Stimulated activated CD4-positive, alpha-beta T cell treated with anti-CD3 and anti-CD28 coated beads, Interleukin-15, amount 100 ng/mL, for 48 hours (primary cell): ENCODE data around the gene MRO.
"Not testable (repeated sequence)": the region's sequence is repeated elsewhere in the genome, so short reads cannot be mapped to it uniquely, and the experiment has no call there.

Source experiments
- DNase-seq, 2 donors: peaks; one replicate each; pipeline ENCODE4 v3.0.0-alpha.2; 2020; ENCODE audit warnings: low read depth in 2 of 2

MRO gene

DNA sequence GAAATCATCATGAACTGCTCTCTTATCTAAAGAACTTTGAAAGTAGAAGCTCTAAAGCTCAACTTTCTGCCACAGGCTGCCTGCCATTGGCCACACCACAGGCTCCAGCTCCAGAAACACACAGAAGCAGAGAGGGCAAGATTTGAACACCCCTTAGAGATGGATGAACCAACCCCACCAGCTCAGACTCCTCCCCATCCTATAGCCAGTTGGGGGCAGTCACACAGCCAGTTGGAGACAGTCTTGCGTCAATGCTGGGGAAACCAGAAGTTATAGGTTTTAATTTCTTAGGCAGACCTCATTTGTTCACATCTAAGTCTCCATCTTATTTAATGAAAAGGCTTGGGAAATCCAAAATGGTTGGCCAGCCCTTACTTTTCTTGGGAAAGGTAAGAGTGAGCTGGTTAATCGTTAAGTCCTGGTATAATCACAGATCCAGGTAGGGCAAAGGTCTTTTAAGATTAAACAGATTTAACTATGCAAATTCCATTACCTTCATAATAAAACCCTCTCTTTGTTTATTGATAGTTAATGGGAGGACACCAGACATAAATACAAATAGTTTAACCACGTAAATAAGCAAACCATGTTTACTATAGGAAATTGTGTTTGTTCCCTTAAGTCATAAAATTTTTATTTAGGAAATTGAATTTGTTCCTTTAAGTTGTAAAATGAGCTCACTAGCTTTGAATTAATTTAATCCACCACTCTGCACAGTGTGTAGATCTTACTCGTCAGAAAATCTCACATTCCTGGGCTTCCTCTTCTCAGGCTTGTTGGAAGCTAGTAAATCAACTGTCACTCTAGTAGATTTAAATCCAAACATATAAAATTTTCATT lies 28.0 kb downstream of the MRO start:
- no peak for DNase-seq

DNA sequence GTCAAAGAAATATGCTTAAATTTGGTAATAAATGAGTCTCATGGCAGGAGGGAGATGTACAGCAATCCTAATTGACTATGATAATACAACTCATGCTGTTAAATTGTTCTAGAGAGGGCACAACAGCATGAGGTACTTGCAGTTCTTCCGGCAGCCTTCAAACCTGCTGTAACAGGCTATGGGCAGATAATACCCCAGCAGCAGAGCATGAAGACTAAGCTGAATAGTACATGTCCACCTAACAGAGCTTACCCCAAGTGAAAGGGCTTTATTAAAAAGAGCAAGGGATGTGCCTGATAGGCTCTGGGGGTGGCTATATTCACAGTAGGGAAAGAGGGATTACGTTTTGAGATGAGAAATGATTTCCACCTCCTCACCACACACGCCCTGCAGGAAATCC lies 28.9 kb downstream of the MRO start:
- no peak for DNase-seq

DNA sequence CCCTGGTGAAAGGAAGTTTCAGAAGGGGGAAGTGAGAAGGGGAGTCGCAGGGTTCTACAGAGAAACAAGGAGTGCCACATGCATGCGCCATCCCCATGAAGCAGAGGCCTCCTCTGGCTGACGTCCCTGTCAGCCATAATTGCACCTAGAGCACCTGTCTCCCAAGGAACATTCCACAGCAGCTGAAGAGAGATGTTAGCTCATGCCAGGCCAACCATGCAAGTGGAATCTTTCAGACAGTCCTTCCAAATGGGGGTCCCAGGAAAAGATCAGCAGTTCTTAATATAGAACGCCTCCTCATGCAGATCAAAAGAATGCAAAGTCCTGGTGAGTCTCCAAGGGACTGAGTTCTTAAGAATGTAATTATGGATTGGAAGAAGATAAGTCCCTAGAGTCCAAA lies 29.6 kb downstream of the MRO start:
- DNase-seq = no peak

DNA sequence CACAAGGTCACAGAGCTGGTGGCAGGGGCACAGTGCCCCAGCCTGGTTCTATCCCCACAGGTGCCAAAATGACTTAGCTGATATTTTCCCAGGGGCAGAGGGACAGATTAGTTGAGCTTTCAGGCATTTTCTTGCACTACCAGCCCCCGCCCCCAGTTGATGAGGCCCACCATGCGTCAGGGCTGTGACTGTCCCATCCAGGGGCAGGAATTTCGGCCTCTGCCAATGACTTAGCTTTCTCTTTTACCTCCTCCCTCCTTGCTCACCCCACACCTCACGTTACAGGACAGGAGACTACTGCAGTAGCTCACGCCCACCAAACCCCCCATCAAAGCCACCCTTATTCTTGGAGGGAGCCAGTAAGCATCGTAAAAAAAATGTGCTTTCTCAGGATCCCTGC lies 31.5 kb downstream of the MRO start:
- DNase-seq = no peak

DNA sequence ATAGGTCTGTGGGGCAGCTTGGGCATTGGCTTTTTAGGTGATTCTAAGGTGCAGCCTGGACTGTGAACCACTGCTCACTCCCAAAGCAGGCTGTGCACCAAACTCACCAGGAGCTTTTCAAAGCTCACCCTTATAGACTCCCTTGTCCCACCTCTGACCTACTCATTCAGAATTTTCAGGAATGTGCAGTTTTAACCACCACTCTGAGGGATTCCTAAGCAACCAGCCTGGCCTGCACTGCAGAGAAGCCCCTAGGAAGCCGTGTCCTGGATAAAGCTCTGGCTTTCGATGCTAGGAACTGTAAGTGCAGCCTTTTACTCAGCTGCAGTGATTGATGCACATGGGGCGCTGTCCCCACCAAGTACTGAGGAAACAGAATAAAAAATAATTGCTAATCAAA lies 33.0 kb downstream of the MRO start:
- no peak for DNase-seq

DNA sequence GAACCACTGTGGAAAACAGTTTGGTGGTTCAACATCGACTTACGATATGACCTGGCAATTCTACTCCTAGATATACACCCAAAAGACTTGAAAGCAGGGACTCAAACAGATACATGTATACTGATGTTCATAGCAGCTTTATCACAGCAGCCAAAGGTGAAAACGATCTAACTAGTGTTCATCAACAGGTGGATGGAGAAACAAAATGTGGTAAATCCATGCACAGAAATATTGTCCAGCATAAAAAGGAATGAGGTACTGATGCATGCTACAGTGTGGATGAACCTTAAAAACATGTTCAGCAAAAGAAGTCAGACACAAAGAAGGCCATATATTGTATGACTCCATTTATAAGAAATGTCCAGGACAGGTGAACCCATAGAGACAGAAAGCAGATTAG lies 36.3 kb downstream of the MRO start:
- no peak for DNase-seq

DNA sequence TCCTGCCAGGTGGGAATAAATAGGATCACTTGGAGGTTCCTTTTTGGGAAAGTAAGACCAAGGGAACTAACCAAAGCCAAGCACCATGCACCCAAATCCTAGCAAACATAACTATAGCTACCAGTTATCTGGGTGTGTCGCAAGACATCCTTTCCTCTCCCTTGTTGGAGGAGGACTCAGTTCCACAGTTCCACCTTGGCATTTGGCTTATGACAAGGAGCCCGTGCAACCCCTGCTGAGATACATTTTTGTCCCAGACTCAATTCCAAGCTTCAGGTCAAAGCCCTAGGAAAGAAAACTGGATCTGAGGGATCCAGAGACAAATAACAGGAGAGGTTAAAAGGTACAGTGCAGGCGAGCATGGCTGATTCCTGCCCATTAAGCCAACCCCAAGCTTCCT lies 40.8 kb downstream of the MRO start:
- DNase-seq = not testable (repeated sequence)

DNA sequence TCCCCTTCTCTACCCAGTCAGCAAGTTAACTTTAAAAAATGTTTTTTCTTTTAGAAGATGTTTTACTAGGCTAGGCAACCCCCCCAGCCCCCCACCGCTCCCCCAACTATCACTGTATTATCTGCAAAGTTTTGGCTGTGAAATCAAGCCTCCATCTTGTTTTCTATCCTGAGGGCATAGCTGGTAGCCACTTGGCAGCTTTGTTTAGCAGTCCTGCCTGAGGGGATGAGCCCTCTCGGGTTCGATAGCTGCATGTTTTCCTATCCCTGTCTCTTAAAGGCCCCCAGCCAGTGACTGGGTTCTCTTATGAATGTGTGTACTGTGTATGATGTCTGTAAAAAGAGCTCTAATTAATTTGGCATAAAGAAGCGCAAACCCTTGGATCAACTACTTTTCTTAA lies 43.4 kb downstream of the MRO start:
- no peak for DNase-seq

DNA sequence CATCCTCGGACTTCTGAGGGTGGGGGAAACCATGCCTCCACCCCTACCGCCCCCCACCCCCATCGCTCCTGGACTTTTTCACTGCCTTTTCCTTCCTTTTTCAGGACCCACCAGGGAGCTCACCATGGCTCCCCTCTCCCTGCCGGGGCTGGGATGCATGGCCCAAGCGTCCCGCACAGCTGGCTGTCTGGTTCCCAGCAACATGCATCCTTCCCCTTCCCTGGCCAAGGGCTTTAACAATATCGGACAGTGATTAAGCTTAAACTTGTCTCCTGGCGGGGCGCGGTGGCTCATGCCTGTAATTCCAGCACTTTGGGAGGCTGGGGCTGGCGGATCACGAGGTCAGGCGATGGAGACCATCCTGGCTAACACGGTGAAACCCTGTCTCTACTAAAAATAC lies 44.1 kb downstream of the MRO start:
- no peak for DNase-seq

DNA sequence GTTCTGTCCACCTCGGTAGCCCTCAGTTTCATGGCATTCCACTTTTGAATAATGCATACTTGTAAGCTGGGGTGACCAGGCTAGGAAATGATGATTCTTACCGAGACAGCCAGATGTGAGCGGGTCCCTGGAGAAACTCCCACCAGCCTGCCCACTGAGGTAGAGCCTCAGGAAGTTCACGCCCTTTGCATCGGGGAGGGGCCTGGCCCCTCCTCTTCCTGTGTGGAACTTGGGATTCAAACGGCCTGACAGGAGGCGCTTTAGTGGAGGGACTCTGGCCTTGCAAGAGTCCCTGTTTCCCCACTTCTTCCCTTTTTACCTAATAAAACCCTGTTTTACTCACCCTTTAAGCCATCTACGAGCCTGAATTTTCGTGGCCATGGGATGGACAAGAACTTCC lies 44.6 kb downstream of the MRO start:
- no peak for DNase-seq

DNA sequence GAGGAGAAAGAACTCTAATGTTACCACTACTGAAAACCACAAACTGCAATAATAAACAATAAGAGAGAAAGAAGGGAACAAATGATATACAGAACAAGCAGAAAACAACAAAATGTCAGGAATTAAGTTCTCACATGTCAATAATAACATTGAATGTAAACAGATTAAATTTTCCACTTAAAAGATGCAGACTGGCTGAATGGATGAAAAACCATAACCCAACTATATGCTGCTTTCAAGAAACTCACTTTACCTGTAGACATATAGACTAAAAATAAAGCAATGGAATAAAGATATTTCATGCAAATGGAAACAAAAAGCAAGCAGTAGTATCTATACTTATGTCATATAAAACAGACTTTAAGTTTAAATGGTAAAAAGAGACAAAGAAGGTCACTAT lies 50.4 kb downstream of the MRO start:
- DNase-seq = no peak

DNA sequence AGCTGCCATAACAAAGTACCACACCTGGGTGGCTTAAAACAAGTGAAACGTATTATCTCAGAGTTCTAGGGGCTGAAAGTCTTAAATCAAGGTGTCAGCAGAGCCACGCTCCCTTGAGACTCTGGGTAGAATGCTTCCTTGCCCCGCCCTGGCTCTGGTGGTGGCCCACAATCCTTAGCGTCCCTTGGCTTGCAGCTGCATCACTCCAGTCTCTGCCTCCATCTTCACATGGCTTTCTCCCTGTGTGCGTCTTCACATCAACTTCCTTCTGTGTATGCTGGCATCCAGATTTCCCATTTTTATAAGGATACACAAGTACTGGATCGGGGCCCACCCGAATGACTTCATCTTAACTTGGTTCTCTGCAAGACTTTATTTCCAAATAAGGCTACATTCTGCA lies 62.5 kb downstream of the MRO start:
- DNase-seq = no peak

DNA sequence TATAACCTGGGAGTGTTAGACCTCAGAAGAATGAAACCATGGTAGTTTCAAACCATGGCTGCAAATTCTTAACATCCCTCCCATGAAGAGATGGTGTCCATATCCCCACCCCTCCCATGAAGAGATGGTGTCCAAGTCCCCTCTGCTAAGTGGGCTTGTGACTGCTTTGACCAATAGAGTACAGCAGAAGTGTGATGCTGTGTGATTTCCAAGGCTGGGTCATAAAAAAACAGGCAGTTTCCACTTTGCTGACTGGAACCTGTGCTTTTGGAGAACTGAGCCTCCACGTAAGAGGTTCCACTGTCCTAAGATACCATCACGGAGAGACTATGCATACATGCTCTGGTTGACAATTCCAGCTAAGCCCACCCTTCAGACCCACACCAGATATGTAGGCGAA lies 65.5 kb downstream of the MRO start:
- no peak for DNase-seq

DNA sequence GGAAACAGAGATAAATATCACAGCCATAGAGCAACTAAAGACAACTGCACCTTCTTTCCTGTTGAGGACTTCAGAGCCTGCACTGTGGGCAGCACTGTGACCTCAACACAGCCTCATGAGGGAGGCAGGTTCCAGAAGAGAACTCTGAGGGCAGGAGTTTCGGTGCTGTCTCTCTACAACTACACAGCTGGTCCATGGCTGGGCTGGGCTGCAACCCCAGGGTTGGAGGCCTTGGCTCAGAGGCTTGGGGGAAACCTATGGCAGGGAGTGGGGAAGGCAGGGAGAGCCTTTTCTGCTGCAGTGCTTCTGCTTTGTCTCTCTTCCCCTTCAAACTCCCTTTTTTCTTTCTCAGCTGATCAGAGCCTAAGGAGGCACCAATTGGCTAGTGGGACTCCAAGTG lies 66.5 kb downstream of the MRO start:
- no peak for DNase-seq

DNA sequence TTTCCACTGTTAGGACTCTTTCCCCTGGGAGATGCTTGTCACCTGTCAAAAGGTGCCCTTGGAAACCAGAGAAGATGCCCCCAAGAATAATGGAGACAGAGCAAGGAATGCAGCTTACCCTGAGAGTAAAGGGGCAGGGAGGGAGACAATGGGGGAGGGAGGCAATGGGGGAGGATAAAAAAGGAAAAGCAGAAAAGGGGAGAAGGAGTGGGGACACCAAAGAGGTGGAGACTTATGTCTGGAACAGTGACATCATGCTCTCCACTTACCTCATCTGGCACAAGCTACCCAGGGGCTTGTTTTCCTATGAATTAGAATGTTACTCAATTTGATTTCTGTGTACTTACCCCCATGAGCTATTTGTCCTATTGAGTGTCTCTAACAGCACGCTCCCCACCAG lies 67.9 kb downstream of the MRO start:
- no peak for DNase-seq

DNA sequence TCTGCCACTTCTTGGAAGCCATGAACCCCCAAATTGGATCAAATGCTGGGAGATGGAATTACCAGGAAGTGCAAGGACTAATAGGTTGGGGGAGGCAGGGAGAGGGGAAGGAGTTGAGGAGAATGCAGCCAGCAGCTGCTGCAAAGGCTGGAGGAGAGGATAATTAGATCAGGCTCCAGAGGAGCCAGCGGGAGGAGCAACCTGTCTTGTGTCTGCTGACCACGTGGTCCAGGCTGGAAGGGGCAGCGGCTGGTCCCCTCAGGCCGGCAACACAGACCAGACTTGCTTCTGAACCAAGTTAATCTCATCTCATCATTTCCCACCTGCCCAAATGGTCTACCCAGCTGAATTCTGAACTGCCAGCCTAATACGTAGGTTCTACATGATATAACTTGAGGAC lies 68.3 kb downstream of the MRO start:
- DNase-seq = no peak

DNA sequence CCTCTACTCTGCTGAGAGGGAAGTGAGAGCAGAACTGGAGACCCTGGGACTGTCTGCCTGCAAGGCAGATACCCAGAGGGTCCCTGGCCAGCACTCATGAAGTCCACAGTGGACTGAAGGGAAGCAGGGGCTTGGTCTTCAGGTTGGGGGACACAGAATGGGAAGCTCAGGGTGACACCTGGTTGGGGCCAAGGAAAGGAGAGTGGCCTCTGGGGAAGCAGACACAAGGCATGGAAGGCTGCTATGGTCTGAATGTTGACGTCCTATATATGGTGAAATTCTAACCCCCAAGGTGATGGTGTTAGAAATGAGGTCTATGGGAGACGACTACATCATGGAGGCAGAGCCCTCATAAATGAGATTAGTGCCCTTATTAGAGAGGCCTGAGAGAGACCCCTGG lies 69.3 kb downstream of the MRO start:
- no peak for DNase-seq

DNA sequence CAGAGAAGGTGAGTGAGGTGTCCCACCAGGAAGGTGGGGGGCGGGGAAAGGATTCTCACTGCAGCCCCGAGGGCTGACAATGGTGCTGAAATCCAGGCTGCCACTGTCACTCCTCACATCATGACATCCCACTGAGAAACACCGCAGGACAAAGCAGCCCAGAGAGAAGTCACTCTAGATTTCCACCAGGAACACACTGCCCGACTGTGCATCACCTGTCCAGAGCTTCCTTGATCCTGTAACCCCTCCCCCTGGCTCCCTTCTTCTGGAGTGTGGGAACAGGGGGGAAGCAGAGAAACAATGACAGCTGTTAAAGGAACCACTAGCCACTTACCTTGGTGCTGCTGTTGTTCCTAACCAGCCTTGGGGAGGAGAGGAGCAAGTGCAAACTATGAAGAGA lies 69.9 kb downstream of the MRO start:
- DNase-seq = no peak

DNA sequence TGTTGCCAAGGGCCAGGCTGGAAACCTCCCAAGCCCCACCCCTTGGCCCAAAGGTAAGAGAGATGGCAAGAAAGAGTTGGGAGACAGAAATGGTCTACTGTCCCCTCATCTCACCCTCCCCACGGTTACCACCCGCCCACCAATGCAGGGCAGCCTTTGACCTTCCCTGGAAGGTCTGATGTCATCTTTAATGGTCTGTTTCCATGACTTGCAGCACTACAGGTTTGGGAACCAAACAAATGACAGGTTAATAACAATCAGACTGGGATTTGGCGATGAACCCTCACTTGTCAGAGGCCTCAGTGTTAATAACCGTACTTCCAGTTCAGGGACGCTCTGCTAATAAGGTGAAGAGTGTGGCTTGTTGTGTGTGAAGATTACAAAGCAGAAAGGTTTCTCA lies 70.4 kb downstream of the MRO start:
- DNase-seq = no peak

DNA sequence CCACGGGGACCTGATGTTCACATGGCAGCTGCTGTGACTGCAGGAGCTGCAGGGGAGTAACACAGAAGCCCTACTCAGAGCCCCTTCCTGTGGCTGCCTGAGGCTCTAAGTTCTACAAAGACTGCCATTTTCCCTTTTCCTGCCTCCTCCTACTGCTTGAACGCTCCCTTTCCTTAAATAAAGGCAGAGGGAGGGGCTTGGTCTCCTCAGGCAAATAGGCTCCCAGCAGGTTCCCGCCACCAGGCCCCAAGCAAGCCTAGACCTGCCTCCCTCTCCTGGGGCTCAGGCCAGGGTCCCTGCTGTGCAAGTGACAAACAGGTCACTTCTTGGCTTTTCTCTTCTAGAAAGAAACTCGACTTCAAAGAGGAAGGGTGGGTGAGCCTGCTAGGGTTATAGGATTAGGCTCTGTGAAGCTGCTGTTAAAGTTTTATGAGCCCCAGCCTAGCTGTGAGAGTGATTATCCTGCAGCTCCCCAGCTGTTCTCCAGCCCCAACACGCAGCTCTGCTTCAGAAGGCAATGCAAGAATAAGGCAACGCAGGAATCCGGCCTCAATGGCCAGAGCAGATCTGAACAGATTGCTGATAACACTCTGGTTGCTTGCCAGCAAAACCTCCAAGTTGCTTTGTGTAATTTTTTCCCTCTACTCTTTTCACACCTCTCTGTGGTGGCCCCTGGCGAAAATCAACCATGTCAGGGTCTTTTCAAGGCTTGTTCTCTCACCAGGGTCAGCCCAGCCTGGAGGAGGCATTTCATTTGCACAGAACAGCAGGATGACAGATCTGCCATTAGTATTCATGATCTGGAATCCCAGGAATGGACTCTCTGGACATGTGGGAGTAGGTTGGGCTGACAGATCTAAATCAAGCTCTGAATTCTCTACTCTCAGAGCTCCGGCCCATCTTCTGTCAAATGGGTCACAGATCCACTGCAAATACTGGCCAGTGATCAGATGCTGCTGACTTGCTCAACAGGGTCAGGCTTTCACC lies 71.3 kb downstream of the MRO start:
- DNase-seq = no peak

DNA sequence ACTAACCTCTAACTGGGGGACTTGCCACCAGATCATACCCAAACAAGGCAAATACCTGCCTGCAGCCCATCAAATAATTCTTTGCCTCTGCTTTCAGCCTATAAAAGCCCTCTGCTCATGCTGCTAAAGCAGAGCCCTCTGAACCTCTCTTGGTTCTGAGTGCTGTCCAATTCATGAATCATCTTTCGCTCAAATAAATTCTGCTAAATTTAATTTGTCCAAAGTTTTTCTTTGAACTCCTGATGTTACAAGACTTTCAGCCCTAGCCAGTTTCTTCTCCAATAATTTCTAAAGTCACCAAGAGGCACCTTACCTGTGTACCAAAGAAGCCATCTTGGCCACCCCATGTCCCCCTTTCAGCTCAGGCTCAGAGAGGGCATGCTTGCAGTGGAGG lies 72.0 kb downstream of the MRO start:
- no peak for DNase-seq

DNA sequence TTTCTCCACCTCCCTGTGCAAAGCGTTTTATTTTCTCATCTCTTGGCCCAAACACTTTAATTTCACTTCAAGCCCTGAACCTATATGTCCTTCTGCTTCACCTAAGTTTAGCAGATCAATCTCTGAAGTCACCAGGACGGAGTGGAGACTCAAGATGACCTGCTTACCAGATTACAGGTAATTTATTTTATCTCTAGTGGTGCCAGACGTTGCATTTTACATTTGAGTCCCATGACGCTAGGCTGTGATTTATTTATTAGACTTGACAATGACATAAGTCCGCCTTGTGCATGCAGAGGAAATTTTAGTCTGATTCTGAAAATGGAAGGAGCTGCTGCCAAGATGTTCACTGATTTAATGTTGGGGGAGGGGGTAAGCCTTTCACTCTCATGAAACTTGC lies 73.9 kb downstream of the MRO start:
- DNase-seq = no peak
